Ovary (tissue), 9 donors: Measurements from ENCODE around the gene BANP. TPM values are rescaled to one million over a fixed set of nuclear protein-coding genes. Genes with fewer than 3 reads are reported as not detected.
"Not testable (repeated sequence)": the region's sequence is repeated elsewhere in the genome, so short reads cannot be mapped to it uniquely, and the experiment has no call there.

Experiments
- DNase-seq, 5 donors: peaks; one replicate each; pipeline ENCODE4 v3.0.0-alpha.2; 2019 to 2020
- H3K27ac ChIP-seq, 2 donors: fragments of 200-600 bp; one replicate each; pipeline versions ENCODE4 v1.5.1 to v1.8.0; 2019 to 2022
- H3K27me3 ChIP-seq: fragments of 200-600 bp; one replicate; pipeline ENCODE4 v1.8.0; 2022
- H3K36me3 ChIP-seq: fragments of 200-600 bp; sonication (generic); one replicate; pipeline ENCODE4 v1.5.1; 2019
- H3K4me1 ChIP-seq: one replicate; pipeline ENCODE4 v1.8.1; 2013; ENCODE audit warnings: mild to moderate bottlenecking, moderate library complexity; ENCODE audit not compliant: insufficient read depth
- H3K4me3 ChIP-seq: fragments of 200-600 bp; sonication (generic); one replicate; pipeline ENCODE4 v1.5.1; 2017
- H3K9me3 ChIP-seq, 2 donors: fragments of 200-600 bp in 1 of 2; sonication (generic) in 1 of 2; one replicate each; pipeline versions ENCODE4 v1.5.1 to v1.8.1; 2013 to 2019; ENCODE audit warnings: mild to moderate bottlenecking in 1 of 2, moderate library complexity in 1 of 2
- CTCF ChIP-seq, 3 donors: fragments of 450-650 bp in 2 of 3; fragments of 200-600 bp in 1 of 3; IDR thresholded peaks; one replicate each; pipeline versions ENCODE4 v1.5.1 to v1.8.0; 2016 to 2022; ENCODE audit warnings: antibody characterized with exemption in 3 of 3, mild to moderate bottlenecking in 1 of 3
- EP300 ChIP-seq: sonication (generic); formaldehyde crosslinking; IDR thresholded peaks from one replicate; pipeline ENCODE4 v1.6.1; 2017; ENCODE audit warnings: antibody characterized with exemption
- POLR2A ChIP-seq: fragments of 450-650 bp; IDR thresholded peaks from one replicate; pipeline ENCODE4 v1.6.1; 2017; ENCODE audit warnings: antibody characterized with exemption, mild to moderate bottlenecking, moderate library complexity
- WGBS, 3 donors: extraction: QIAGEN DNeasy Blood & Tissue Kit in 1 of 3; methylation state at CpG; one replicate each; pipeline versions ENCODE4 v1.1.5 to v1.1.7; 2013 to 2017; 5-methylcytosine and 5-hydroxymethylcytosine counted together
- intact Hi-C, 4 donors: fragments of 100-400 bp; cut with DNase I; formaldehyde crosslinking; loops; one replicate each; pipeline versions ENCODE4 v1.11.0 to v1.15.1; 2022 to 2023
- polyA plus RNA-seq, 2 donors: library from polyadenylated mRNA; stranded (reverse); fragments of 200-250 nt in 1 of 2; fragments of 350-450 nt in 1 of 2; fragmentation: Illumina TruSeq in 1 of 2; extraction: RNeasy Lipid Tissue Mini Kit (QIAGEN cat#74804) in 1 of 2; gene quantifications; one replicate each; pipeline ENCODE4 v1.2.3, GENCODE V29; 2013 to 2014
- total RNA-seq, 7 donors: library from RNA; depleted of rRNA in 2 of 7; stranded (reverse); fragments of >200 nt in 2 of 7; fragmentation: NEBNext Ultra II Directional in 3 of 7; extraction: Animal tissue kit (Norgen Biotek cat#: 25700) in 3 of 7; gene quantifications; one replicate each; pipeline versions ENCODE4 v1.1.0 to v1.2.4, GENCODE V29; 2016 to 2023
- donor health status: DM: no; HTN: no; CAD: no; lungs with moderate emphysema.
- donor health status: DM: no; HTN: no; CAD: no.
- donor health status: Bipolar disorder and iron deficiency.
- donor health status: DM: yes; HTN: yes; CAD: no.
- donor health status: DM: no; HTN: no; CAD: no.
- donor health status: DM: yes; HTN: yes; CAD: no.

Gene BANP
- total and polyA plus RNA-seq, 9 donors, result 14.8 to 48.6 (median 28.1) TPM

GRCh38 chr16:87936375-87937230 is 14.6 kb upstream of the BANP start, which contains the start of gene CA5A:
Gene CA5A (minus strand): TSS chr16:87936529. CDS start chr16:87936450, 79 bp downstream.
- TF ChIP-seq POLR2A (no peak), EP300 (no peak), CTCF (IDR thresholded peaks at IDR 0.05) (no peak)
- DNase-seq, result no peak
- Histone ChIP-seq H3K4me1 (peaks cover 3% of the 10 kb centered on the region), H3K4me3 (no peak within 1 kb of the TSS), H3K27ac (no peak within 1 kb of the TSS), H3K9me3 (no peaks in the 10 kb centered on the region), H3K27me3 (no peaks in the 10 kb centered on the region), H3K36me3 (no peaks in the 10 kb centered on the region)
- intact Hi-C loops, result no loop called here
- WGBS, 3 donors, result 80 to 89% (median 88%) methylated on average over 15 of the region's 15 CpGs

GRCh38 chr16:87937231-87937542 is 14.0 kb upstream of the BANP start:
- H3K27me3 ChIP-seq, H3K4me3 ChIP-seq, H3K9me3 ChIP-seq, H3K4me1 ChIP-seq, H3K36me3 ChIP-seq, H3K27ac ChIP-seq, intact Hi-C loops, DNase-seq: not testable (repeated sequence)
- 87 to 90% (median 90%) methylated on average over 7 of the region's 7 CpGs for WGBS, 3 donors

- no peaks in the 10 kb centered on the region for H3K9me3 ChIP-seq
- peaks cover 3% of the 10 kb centered on the region for H3K4me1 ChIP-seq
- 91 to 93% (median 91%) methylated on average over 4 of the region's 4 CpGs for WGBS, 3 donors
- intact Hi-C loops, result no loop called here
- H3K36me3 ChIP-seq, result no peaks in the 10 kb centered on the region
- TF ChIP-seq POLR2A, result no peak
- no peaks in the 10 kb centered on the region for H3K27me3 ChIP-seq
- DNase-seq, result no peak
- no peak overlapping the region for H3K4me3 ChIP-seq
- no peak overlapping the region for H3K27ac ChIP-seq
Observed at GRCh38 chr16:87938412-87938949, 12.8 kb upstream of the BANP start.

GRCh38 chr16:87939562-87940423 is 11.4 kb upstream of the BANP start:
- intact Hi-C loops, result no loop called here
- 84 to 87% (median 86%) methylated on average over 13 of the region's 13 CpGs for whole genome bisulfite sequencing, 3 donors
- H3K4me3 ChIP-seq, result no peak overlapping the region
- H3K9me3 ChIP-seq, result no peaks in the 10 kb centered on the region
- H3K4me1 ChIP-seq, result peaks cover 3% of the 10 kb centered on the region
- no peaks in the 10 kb centered on the region for H3K27me3 ChIP-seq
- no peak overlapping the region for H3K27ac ChIP-seq
- no peaks in the 10 kb centered on the region for H3K36me3 ChIP-seq
- TF ChIP-seq CTCF (IDR thresholded peaks at IDR 0.05), result no peak
- TF ChIP-seq POLR2A, result no peak
- TF ChIP-seq EP300, result no peak
- no peak for DNase-seq

GRCh38 chr16:87942680-87943079 is 8.6 kb upstream of the BANP start:
- Histone ChIP-seq H3K9me3 (no peaks in the 10 kb centered on the region), H3K27ac (no peak overlapping the region), H3K4me1 (peaks cover 6% of the 10 kb centered on the region), H3K27me3 (no peaks in the 10 kb centered on the region), H3K4me3 (no peak overlapping the region), H3K36me3 (no peaks in the 10 kb centered on the region)
- DNase-seq, result no peak
- 78 to 84% (median 81%) methylated on average over 5 of the region's 5 CpGs for WGBS, 3 donors
- no peak for TF ChIP-seq EP300
- no peak for TF ChIP-seq CTCF (IDR thresholded peaks at IDR 0.05)
- TF ChIP-seq POLR2A, result no peak
- intact Hi-C loops, result no loop called here
